Activated naive CD8-positive, alpha-beta T cell (primary cell): Measurements from ENCODE around the gene C10orf71.

Experiments used
- H3K27ac Mint-ChIP-seq: one replicate; pipeline ENCODE4 v1.8.0; 2021; ENCODE audit warnings: mixed read lengths
- H3K27me3 Mint-ChIP-seq: one replicate; pipeline ENCODE4 v1.8.0; 2021; ENCODE audit warnings: mixed read lengths
- H3K36me3 Mint-ChIP-seq: one replicate; pipeline ENCODE4 v1.8.0; 2021; ENCODE audit warnings: mixed read lengths
- H3K4me1 Mint-ChIP-seq: one replicate; pipeline ENCODE4 v1.8.0; 2021; ENCODE audit warnings: low read depth, mixed read lengths
- H3K4me3 Mint-ChIP-seq: one replicate; pipeline ENCODE4 v1.8.0; 2021; ENCODE audit warnings: mild to moderate bottlenecking, mixed read lengths
- H3K9me3 Mint-ChIP-seq: one replicate; pipeline ENCODE4 v1.8.0; 2021; ENCODE audit warnings: low read depth, mixed read lengths

The C10orf71 gene

DNA sequence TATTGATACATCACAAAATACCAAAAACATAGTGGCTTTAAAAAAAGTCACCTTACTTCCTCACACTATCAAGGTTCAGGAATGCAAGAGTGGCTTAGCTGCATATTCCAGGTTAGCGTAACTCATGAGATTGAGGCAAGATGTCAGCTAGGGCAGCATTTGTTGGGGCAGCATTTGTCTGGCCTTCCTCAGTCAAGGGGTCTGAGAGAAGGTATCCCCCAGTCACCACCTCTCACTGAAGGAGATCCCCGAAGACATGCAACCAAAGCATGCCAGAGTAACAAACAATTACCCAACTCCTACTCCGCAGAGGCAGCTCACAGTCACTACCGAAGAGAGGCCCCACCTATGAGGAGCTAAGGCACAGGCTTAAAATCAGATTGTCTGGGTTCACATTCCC, 48.4 kb downstream of the C10orf71 start:
- H3K4me3 Mint-ChIP-seq: no peak overlapping the region
- H3K4me1 Mint-ChIP-seq: no peaks in the 10 kb centered on the region

DNA sequence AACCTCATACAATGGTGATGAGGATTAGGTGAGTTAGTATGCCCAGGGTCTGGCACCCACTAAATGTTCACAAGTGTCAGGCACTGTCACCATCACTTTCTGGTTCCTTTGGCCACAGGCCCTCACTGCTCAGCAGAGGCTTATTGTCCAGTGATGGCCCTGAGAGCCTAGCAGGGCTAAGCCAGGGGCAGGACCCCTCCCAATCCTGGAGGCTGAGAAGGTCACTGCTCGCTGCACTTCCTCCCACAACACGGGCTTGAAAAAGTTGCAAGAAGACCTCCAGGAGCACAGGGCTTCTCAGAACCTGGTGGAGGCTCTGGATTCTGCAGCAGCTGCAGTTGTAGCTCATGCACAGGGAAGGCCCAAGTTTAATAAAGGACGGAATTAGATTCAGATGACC, 48.9 kb downstream of the C10orf71 start:
- Mint-ChIP-seq H3K27me3 (no peaks in the 10 kb centered on the region), H3K4me3 (no peak overlapping the region), H3K4me1 (no peaks in the 10 kb centered on the region), H3K9me3 (peaks cover 6% of the 10 kb centered on the region), H3K27ac (no peak overlapping the region), H3K36me3 (no peaks in the 10 kb centered on the region)

More for the DNA sequence above, 48.4 kb downstream of the C10orf71 start:
- Mint-ChIP-seq H3K36me3 (no peaks in the 10 kb centered on the region), H3K27ac (no peak overlapping the region), H3K9me3 (peaks cover 6% of the 10 kb centered on the region), H3K27me3 (no peaks in the 10 kb centered on the region)

DNA sequence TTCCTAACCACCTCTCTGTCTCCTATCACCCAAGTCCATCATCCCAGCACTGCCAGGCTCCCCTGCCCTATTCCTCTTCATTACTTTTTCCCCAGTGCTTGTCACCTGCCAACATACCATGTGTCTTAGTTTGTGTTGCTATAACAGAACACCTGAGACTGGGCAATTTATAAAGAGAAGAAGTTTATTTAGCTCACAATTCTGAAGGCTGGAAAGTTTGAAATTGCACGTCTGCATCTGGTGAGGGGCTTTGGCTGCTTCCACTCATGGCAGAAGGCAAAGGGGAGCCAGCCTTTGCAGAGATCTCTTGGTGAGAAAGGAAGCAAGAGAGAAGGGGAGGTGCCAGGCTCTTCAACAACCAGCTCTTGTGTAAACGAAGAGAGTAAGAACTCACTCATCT, 49.6 kb downstream of the C10orf71 start:
- H3K27ac Mint-ChIP-seq: no peak overlapping the region
- no peak overlapping the region for H3K4me3 Mint-ChIP-seq
- H3K4me1 Mint-ChIP-seq: no peaks in the 10 kb centered on the region
- peaks cover 6% of the 10 kb centered on the region for H3K9me3 Mint-ChIP-seq
- no peaks in the 10 kb centered on the region for H3K36me3 Mint-ChIP-seq
- no peaks in the 10 kb centered on the region for H3K27me3 Mint-ChIP-seq

DNA sequence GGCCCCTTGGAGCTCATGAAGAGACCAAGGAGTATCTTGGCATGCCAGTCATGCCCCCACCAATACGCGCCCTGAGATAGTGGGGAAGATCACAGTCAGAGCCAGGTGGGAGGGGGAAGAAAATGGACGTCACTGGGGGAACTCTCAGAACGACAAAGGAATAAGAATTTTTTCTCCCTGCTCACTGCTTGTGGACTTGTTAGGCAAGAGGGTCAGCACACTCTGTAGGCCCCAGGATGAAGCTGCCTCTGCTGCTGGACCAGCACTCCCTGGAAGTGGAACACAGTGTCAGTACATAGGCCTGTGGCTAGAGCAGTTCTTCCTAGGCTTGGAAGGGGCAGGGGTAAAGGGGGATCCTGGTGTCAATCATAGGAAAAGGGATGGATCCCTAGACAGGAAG, 50.4 kb downstream of the C10orf71 start:
- no peaks in the 10 kb centered on the region for H3K4me1 Mint-ChIP-seq
- no peaks in the 10 kb centered on the region for H3K36me3 Mint-ChIP-seq
- no peak overlapping the region for H3K27ac Mint-ChIP-seq
- no peaks in the 10 kb centered on the region for H3K27me3 Mint-ChIP-seq
- H3K9me3 Mint-ChIP-seq: peaks cover 6% of the 10 kb centered on the region
- H3K4me3 Mint-ChIP-seq: no peak overlapping the region

DNA sequence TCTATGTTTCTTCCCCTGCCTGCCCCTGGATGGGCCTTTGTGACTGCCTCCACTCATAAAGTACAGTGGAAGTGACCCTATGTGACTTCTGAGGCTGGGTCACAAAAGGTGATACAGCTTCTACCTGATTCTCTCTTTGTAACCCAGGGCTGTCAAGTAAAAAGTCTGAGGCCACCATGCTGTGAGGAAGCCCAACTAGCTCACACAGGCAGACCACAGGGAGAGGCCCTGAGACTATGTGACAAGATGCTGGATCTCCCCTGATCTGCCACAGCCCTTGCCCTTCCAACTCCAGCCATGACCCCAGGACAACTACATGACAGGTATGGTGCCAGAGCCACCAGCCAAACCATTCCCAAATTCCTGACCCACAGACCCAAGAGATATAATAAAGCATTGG, 51.2 kb downstream of the C10orf71 start:
- H3K4me3 Mint-ChIP-seq: no peak overlapping the region
- no peaks in the 10 kb centered on the region for H3K4me1 Mint-ChIP-seq
- no peak overlapping the region for H3K27ac Mint-ChIP-seq
- H3K27me3 Mint-ChIP-seq: no peaks in the 10 kb centered on the region
- H3K36me3 Mint-ChIP-seq: no peaks in the 10 kb centered on the region
- peaks cover 6% of the 10 kb centered on the region for H3K9me3 Mint-ChIP-seq

DNA sequence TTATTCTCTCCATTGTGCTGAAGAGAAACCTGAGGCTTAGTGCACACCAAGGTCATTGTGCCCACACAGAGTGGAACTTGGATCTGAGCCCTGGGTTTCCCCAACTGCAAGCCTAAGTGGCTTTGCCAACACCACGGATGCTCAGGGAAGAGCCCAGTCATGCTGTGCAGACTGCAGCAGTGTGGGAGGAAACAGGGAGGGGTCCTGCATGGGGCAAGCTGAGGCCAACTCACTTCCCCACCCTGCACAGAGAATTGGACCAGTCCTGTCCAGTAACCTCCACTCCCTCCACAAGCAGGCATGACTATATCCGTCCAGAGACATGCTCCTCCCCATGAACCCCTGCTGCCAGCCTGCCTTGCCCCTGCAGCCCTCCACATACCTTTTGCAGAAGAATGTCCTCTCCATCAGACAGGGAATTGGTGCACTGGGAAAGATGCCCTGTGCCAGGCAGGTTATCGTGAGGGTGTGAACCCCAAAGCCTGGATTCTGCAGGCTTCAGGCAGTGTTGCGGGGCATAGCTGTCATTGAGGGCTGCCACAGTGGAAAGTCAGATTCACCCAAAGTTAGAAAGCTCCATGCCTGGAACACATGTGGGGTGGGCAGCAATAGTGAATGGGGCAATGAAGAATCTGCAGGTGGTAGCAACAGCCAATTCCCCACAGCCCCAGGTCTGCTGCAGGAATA, 52.0 kb downstream of the C10orf71 start:
- Mint-ChIP-seq H3K9me3 (peaks cover 6% of the 10 kb centered on the region), H3K4me3 (no peak overlapping the region), H3K36me3 (no peaks in the 10 kb centered on the region), H3K27me3 (no peaks in the 10 kb centered on the region), H3K4me1 (no peaks in the 10 kb centered on the region), H3K27ac (no peak overlapping the region)

DNA sequence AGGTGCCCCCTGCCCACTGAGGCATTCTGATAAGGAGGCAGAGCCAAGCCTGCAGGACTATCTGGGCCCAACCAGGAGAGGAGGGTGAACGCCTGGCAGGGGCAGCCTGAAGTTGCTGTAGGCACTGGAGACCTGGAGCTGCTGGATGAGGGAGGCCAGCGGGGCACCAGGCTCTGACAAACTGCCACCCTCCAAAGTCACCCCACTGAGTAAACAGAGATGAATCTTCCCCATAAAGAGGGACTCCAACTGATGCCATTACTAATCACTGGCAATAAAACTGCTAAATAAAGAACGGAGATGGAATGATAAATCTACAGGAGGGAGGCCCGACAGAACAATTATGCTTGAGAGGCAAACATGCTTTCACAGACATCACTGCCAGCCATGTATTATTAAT, 52.7 kb downstream of the C10orf71 start:
- H3K4me3 Mint-ChIP-seq: no peak overlapping the region
- no peaks in the 10 kb centered on the region for H3K27me3 Mint-ChIP-seq
- peaks cover 6% of the 10 kb centered on the region for H3K9me3 Mint-ChIP-seq
- H3K27ac Mint-ChIP-seq: no peak overlapping the region
- no peaks in the 10 kb centered on the region for H3K36me3 Mint-ChIP-seq
- no peaks in the 10 kb centered on the region for H3K4me1 Mint-ChIP-seq

DNA sequence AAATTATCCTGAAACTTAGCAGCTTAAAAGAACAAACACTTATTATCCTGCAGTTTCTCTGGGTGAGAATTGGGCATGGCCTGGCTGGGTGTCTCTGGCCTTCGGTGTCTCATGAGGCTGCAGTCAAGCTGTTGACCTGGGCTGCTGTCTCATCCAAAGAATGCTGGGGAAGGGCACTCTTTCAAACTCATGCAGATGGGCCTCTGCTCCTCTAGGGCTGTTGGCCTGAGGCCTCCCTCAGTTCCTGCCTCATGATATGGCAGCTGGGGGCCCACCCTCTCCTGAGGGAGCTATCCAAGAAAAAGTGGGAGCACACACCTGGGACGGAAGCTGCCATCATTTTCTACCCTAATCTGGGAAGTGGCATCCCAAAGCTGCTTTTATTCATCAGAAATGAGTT, 53.4 kb downstream of the C10orf71 start:
- Mint-ChIP-seq H3K4me1 (no peaks in the 10 kb centered on the region), H3K9me3 (peaks cover 6% of the 10 kb centered on the region), H3K27me3 (no peaks in the 10 kb centered on the region), H3K27ac (no peak overlapping the region), H3K36me3 (no peaks in the 10 kb centered on the region), H3K4me3 (no peak overlapping the region)

DNA sequence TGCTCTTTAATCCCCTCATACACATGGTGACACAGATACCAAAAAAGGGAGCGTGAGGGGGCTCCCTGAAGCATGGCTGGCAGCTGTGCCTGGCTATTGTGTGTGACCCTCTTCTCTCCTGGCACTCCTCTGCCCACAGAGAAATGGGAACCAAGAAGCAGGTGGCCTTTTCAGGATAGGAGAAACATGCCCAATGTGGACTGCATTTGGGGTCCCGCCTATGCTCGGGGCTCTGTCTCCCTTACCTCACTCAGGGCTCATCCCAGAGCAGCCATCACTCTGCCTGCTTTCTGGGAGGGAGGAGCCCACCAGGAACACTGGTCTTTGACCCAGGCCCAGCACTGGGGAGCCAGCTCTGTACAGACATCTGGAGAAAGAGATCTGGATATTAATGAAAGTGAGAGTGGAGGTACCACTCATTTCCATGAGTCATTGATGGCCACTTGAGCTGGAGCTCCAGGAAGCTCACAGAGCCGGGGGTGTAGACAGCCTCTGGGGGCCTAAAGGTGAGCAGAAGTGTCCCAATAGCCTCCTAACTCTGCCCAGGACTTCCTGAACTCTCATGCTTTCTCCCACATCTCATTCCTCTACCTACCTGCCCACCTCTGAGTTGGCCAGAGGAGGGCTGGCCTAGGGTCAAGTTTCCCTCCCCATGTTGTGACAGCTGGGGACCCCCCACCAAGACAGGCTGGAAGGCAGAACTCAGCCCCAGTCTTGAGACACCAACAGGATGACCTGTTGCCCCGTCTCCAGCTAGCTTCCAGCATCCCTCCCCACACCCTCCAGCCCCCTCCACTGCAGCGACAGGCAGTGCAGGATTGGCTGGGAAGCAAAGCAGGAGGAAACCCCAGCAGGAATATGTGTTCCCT, 54.3 kb downstream of the C10orf71 start:
- no peak overlapping the region for H3K4me3 Mint-ChIP-seq
- H3K36me3 Mint-ChIP-seq: no peaks in the 10 kb centered on the region
- no peaks in the 10 kb centered on the region for H3K27me3 Mint-ChIP-seq
- H3K9me3 Mint-ChIP-seq: peaks cover 6% of the 10 kb centered on the region
- H3K4me1 Mint-ChIP-seq: no peaks in the 10 kb centered on the region
- no peak overlapping the region for H3K27ac Mint-ChIP-seq

DNA sequence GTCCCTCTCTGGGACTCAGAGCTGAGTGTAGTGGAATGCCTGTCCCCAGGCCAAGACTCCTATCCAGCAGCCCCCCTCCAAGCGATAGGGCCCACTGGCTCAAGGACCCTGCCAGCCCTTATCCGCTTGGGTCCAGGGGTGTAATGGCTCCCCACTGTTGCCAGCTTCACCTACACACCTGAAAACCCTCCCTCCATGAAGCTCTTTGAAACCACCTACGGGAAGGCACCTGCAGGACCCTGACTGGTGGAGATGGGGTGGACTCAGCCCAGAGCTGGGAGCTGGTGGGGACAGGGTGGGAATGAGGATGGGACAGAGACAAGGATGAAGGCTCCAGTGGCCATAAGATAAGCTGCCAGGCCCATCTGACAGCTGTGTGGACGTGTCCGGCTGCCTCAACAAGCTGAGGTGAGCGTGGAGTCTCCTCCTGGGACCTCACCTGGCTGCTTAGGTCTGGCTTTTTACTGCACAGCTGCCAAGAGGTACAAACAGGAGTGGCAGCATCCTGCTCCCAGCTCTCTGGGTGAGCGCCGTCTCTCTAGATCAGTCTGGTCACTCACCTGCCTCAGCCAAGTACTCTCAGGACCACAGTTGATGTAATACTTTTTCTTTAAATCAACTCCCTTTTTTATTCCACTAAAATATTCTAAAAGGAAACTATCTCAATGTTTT, 55.1 kb downstream of the C10orf71 start:
- Mint-ChIP-seq H3K27me3 (peaks cover 1% of the 10 kb centered on the region), H3K9me3 (peaks cover 6% of the 10 kb centered on the region), H3K36me3 (no peaks in the 10 kb centered on the region), H3K4me3 (no peak overlapping the region), H3K4me1 (no peaks in the 10 kb centered on the region), H3K27ac (no peak overlapping the region)

DNA sequence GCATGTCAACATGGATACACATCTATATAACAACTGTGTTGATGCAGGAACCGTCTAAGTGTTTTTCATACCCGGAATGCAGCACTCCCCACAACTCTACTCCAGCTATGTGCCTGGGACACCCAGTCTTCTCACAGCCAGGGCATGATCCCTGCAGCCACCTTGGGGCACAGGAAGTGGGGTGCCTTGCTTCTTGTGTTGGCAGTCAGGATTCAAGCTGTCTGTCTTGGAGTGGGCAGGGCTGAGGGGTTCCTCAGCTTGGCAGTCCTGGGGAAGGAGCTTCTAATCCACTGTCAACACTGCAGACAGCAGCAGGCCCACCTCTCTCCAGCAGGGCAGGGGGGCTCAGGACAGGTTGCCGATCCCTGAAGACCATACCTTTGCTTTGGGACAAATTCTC, 55.6 kb downstream of the C10orf71 start:
- Mint-ChIP-seq H3K27me3 (peaks cover 1% of the 10 kb centered on the region), H3K4me3 (no peak overlapping the region), H3K4me1 (no peaks in the 10 kb centered on the region), H3K36me3 (no peaks in the 10 kb centered on the region), H3K9me3 (peaks cover 6% of the 10 kb centered on the region), H3K27ac (no peak overlapping the region)

DNA sequence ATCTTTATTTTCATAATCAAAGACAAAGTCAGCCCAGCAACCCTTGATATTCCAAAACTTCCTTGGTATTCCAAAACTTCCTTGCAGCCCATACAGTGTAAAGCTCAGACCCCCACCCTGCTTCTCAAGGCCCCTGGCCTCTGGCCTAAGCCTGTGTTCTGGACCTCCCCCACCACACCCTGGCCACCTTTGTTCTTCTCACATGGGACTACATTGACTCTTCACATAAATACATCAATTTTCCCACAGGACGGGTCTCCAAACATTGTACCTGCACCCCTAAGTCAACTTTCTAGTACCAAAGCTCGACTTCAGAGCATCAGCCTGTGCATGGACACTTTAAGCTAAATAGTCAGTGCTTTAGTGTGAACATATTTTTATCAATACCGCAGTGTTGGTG, 56.3 kb downstream of the C10orf71 start:
- no peak overlapping the region for H3K27ac Mint-ChIP-seq
- no peaks in the 10 kb centered on the region for H3K36me3 Mint-ChIP-seq
- no peaks in the 10 kb centered on the region for H3K4me1 Mint-ChIP-seq
- H3K4me3 Mint-ChIP-seq: no peak overlapping the region
- peaks cover 2% of the 10 kb centered on the region for H3K9me3 Mint-ChIP-seq
- peaks cover 1% of the 10 kb centered on the region for H3K27me3 Mint-ChIP-seq

DNA sequence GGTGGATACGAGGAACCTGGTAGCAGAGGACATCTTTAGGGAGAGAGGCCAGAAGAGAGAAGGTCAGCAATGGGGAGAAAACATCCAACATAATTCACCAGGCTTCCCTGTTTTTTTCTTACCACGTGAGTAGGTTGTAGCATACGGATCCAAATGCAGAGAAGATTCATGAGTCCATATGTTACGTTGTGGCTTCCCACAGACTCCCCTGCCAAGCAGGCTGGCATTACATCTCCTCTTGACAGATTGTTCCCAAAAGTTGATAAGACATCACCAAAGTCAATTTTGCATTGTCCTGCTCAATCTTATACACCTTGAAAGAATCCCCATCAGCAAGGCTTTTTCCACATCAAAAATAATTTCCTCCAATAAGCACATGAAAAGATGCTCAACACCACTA, 57.2 kb downstream of the C10orf71 start:
- Mint-ChIP-seq H3K36me3 (no peaks in the 10 kb centered on the region), H3K4me3 (no peak overlapping the region), H3K27ac (no peak overlapping the region), H3K9me3 (no peaks in the 10 kb centered on the region), H3K27me3 (peaks cover 1% of the 10 kb centered on the region), H3K4me1 (no peaks in the 10 kb centered on the region)

DNA sequence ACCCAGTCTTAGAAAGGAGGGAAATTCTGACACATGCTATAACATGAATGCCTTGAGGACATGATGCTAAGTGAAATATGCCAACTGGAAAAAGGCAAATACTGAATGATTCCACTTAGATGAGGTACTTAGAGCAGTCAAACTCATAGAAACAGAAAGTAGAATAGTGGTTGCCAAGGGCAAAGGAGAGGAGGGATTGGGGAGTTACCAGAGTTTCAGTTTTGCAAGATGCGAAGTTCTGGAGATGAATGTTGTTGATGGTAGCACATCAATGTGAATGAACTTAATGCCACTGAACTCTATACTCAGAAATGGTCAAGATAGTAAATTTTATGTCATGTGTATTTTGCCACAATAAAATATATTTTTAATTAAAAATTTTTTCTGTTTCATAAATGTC, 58.0 kb downstream of the C10orf71 start:
- H3K36me3 Mint-ChIP-seq: no peaks in the 10 kb centered on the region
- peaks cover 1% of the 10 kb centered on the region for H3K27me3 Mint-ChIP-seq
- no peaks in the 10 kb centered on the region for H3K4me1 Mint-ChIP-seq
- no peak overlapping the region for H3K4me3 Mint-ChIP-seq
- H3K27ac Mint-ChIP-seq: no peak overlapping the region
- no peaks in the 10 kb centered on the region for H3K9me3 Mint-ChIP-seq

DNA sequence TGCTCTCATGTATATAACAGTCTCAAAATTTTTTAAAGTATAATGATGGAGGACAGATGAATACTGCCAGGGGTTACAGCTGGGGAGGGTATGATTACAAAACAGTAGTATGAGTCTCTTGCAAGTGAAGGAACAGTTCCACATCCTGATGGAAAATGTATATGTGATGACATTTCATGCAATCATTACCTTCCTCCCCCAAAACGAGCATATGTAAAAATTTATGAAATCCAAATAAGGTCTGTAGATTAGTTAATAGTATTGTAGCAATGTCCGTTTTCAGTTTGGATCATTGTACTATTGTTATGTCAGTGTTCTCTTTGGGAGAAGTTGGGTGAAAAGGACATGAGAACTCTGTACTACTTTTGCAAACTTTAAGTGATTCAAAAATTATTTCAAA, 58.9 kb downstream of the C10orf71 start:
- Mint-ChIP-seq H3K4me3 (no peak overlapping the region), H3K4me1 (no peaks in the 10 kb centered on the region), H3K27me3 (peaks cover 1% of the 10 kb centered on the region), H3K9me3 (no peaks in the 10 kb centered on the region), H3K36me3 (no peaks in the 10 kb centered on the region), H3K27ac (no peak overlapping the region)
